GM08714 (cell line): Measurements from ENCODE around the gene OGN.

Experiments used
- H3K4me3 ChIP-seq: fragments of 200-500 bp; sonication (Bioruptor generic); 2 replicates; pipeline ENCODE4 v1.5.1; 2014; ENCODE audit warnings: mild to moderate bottlenecking, low read length, inconsistent platforms
- ZNF274 ChIP-seq: IDR thresholded peaks from 2 replicates; pipeline ENCODE4 v1.6.1; 2012; ENCODE audit warnings: mild to moderate bottlenecking, low read depth, low read length

OGN gene

GRCh38 chr9:92342825-92343488, 61.4 kb downstream of the OGN start:
- H3K4me3 ChIP-seq, result no peak overlapping the region
- no peak for TF ChIP-seq ZNF274

GRCh38 chr9:92341578-92341977, 62.8 kb downstream of the OGN start:
- no peak for TF ChIP-seq ZNF274
- no peak overlapping the region for H3K4me3 ChIP-seq

- no peak for TF ChIP-seq ZNF274
- H3K4me3 ChIP-seq, result no peak overlapping the region
Measured at GRCh38 chr9:92333282-92333634, 71.1 kb downstream of the OGN start.
